Spleen (tissue), 11 donors: ENCODE data around the gene SH3BGRL3. TPM values are rescaled to one million over a fixed set of nuclear protein-coding genes. Genes with fewer than 3 reads are reported as not detected.

Experiments
- DNase-seq: peaks from one replicate; pipeline ENCODE4 v3.0.0-alpha.2; 2020
- H3K27ac ChIP-seq, 8 donors: fragments of 200-600 bp; sonication (generic) in 7 of 8; 1 replicate in 4 of 8; 2 replicates in 4 of 8; pipeline versions ENCODE4 v1.5.0 to v1.8.0; 2016 to 2021; ENCODE audit warnings: inconsistent platforms in 4 of 8, mild to moderate bottlenecking in 4 of 8, moderate library complexity in 1 of 8
- H3K27me3 ChIP-seq, 7 donors: fragments of 200-600 bp; sonication (generic) in 6 of 7; replicated peaks in 1 of 7; 1 replicate in 4 of 7; 2 replicates in 3 of 7; pipeline versions ENCODE4 v1.5.0 to v1.8.0; 2016 to 2021; ENCODE audit warnings: inconsistent platforms in 3 of 7, mild to moderate bottlenecking in 1 of 7
- H3K36me3 ChIP-seq, 6 donors: fragments of 200-600 bp; sonication (generic) in 5 of 6; 1 replicate in 4 of 6; 2 replicates in 2 of 6; pipeline versions ENCODE4 v1.5.0 to v1.8.0; 2016 to 2021; ENCODE audit warnings: inconsistent platforms in 2 of 6
- H3K4me1 ChIP-seq, 6 donors: fragments of 200-600 bp; sonication (generic) in 5 of 6; 1 replicate in 3 of 6; 2 replicates in 3 of 6; pipeline versions ENCODE4 v1.5.0 to v1.8.0; 2016 to 2021; ENCODE audit warnings: inconsistent platforms in 3 of 6
- H3K4me3 ChIP-seq, 8 donors: fragments of 200-600 bp; sonication (generic) in 7 of 8; 1 replicate in 4 of 8; 2 replicates in 4 of 8; pipeline versions ENCODE4 v1.5.0 to v1.8.0; 2016 to 2021; ENCODE audit warnings: inconsistent platforms in 4 of 8, mild to moderate bottlenecking in 4 of 8, moderate library complexity in 2 of 8
- H3K9me3 ChIP-seq, 8 donors: fragments of 200-600 bp; sonication (generic) in 7 of 8; 1 replicate in 4 of 8; 2 replicates in 4 of 8; pipeline versions ENCODE4 v1.5.0 to v1.8.0; 2016 to 2021; ENCODE audit warnings: inconsistent platforms in 4 of 8
- POLR2A ChIP-seq, 3 donors: fragments of 450-650 bp; IDR thresholded peaks; one replicate each; pipeline ENCODE4 v1.5.1; 2017; ENCODE audit warnings: antibody characterized with exemption in 3 of 3, mild to moderate bottlenecking in 1 of 3
- POLR2AphosphoS5 ChIP-seq, 3 donors: sonication (generic); formaldehyde crosslinking; IDR thresholded peaks; one replicate each; pipeline ENCODE4 v1.5.1; 2017; ENCODE audit warnings: antibody characterized with exemption in 3 of 3
- WGBS, 5 donors: extraction: QIAGEN DNeasy Blood & Tissue Kit in 3 of 5; methylation state at CpG; one replicate each; pipeline versions ENCODE4 v1.1.5 to v1.1.7; 2013 to 2018; 5-methylcytosine and 5-hydroxymethylcytosine counted together
- intact Hi-C: fragments of 100-400 bp; cut with DNase I; formaldehyde crosslinking; loops from one replicate; pipeline ENCODE4 v1.15.0; 2023; ENCODE audit warnings: low total_unique reads
- polyA plus RNA-seq, 3 donors: library from polyadenylated mRNA; stranded (reverse); fragments of 200-250 nt; gene quantifications; one replicate each; pipeline ENCODE4 v1.2.1, GENCODE V29; 2013
- total RNA-seq, 7 donors: library from RNA; depleted of rRNA in 3 of 7; stranded (reverse); fragments of >200 nt in 3 of 7; fragmentation: NEBNext Ultra II Directional in 4 of 7; extraction: Animal tissue kit (Norgen Biotek cat#: 25700) in 4 of 7; gene quantifications; one replicate each; pipeline versions ENCODE4 v1.1.0 to v1.2.1, GENCODE V29; 2016 to 2021
- TF ChIP-seq, protein P1 (sequence below), 11 experiments: fragments of 200-600 bp in 7 of 11; fragments of 450-650 bp in 4 of 11; sonication (generic) in 4 of 11; IDR thresholded peaks in 8 of 11; conservative IDR thresholded peaks in 3 of 11; 1 replicate in 7 of 11; 2 replicates in 4 of 11; pipeline versions ENCODE4 v1.4.0 to v1.8.0; 2016 to 2021; ENCODE audit warnings: antibody characterized with exemption in 11 of 11, inconsistent platforms in 4 of 11, mild to moderate bottlenecking in 1 of 11
- donor health status: healthy with polysubstance abuse.
- donor health status: DM: no; HTN: no; CAD: no; lungs with moderate emphysema.
- donor health status: DM: no; HTN: no; CAD: no.
- donor health status: Bipolar disorder and iron deficiency.
- donor health status: healthy.
- donor health status: DM: no; HTN: no; CAD: no.
- donor health status: DM: yes; HTN: yes; CAD: no.

Gene SH3BGRL3
- total and polyA plus RNA-seq, 10 donors = 139 to 319 (median 242) TPM

- no peak for DNase-seq
- Histone ChIP-seq H3K4me3 (no peak overlapping the region), H3K27ac (peak overlapping the region; percentile 84 to 99 (median 94)), H3K36me3 (peaks cover 0 to 41% (median 11%) of the 10 kb centered on the region in 6 donors), H3K9me3 (no peaks in the 10 kb centered on the region), H3K27me3 (no peaks in the 10 kb centered on the region), H3K4me1 (peaks cover 76 to 100% (median 99%) of the 10 kb centered on the region in 6 donors)
- TF ChIP-seq POLR2A (IDR thresholded peaks at IDR 0.05) = no peak
- TF ChIP-seq, protein P1, sequence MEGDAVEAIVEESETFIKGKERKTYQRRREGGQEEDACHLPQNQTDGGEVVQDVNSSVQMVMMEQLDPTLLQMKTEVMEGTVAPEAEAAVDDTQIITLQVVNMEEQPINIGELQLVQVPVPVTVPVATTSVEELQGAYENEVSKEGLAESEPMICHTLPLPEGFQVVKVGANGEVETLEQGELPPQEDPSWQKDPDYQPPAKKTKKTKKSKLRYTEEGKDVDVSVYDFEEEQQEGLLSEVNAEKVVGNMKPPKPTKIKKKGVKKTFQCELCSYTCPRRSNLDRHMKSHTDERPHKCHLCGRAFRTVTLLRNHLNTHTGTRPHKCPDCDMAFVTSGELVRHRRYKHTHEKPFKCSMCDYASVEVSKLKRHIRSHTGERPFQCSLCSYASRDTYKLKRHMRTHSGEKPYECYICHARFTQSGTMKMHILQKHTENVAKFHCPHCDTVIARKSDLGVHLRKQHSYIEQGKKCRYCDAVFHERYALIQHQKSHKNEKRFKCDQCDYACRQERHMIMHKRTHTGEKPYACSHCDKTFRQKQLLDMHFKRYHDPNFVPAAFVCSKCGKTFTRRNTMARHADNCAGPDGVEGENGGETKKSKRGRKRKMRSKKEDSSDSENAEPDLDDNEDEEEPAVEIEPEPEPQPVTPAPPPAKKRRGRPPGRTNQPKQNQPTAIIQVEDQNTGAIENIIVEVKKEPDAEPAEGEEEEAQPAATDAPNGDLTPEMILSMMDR (IDR thresholded peaks at IDR 0.05 in 8 of 11, conservative IDR thresholded peaks at IDR 0.05 in 3 of 11) = no peak
- no peak for TF ChIP-seq POLR2AphosphoS5 (IDR thresholded peaks at IDR 0.05)
- WGBS, 5 donors = 83 to 94% (median 86%) methylated on average over 2 of the region's 2 CpGs
- intact Hi-C loops = no loop called here
Observed at GRCh38 chr1:26286064-26286416, 6.2 kb downstream of the SH3BGRL3 start.

GRCh38 chr1:26287033-26287711 is 7.3 kb downstream of the SH3BGRL3 start:
- peaks cover 78 to 100% (median 99%) of the 10 kb centered on the region in 6 donors for H3K4me1 ChIP-seq
- peak overlapping the region in 1 of 8 donors; percentile 35 for H3K4me3 ChIP-seq
- peak; percentile 93 for DNase-seq
- WGBS, 5 donors = 16 to 35% (median 17%) methylated on average over 7 to 8 of the region's 8 CpGs
- intact Hi-C loops = no loop called here
- H3K27me3 ChIP-seq = no peaks in the 10 kb centered on the region
- peaks cover 0 to 33% (median 3%) of the 10 kb centered on the region in 6 donors for H3K36me3 ChIP-seq
- TF ChIP-seq, protein P1 (IDR thresholded peaks at IDR 0.05 in 8 of 11, conservative IDR thresholded peaks at IDR 0.05 in 3 of 11) = peak in 3 of 11 experiments; percentile 19 to 47 (median 40)
- TF ChIP-seq POLR2AphosphoS5 (IDR thresholded peaks at IDR 0.05) (peak; percentile 11 to 90 (median 78)), POLR2A (IDR thresholded peaks at IDR 0.05) (peak in 1 of 3 donors; percentile 73)
- H3K27ac ChIP-seq = peak overlapping the region; percentile 84 to 99 (median 94)
- no peaks in the 10 kb centered on the region for H3K9me3 ChIP-seq

DNA sequence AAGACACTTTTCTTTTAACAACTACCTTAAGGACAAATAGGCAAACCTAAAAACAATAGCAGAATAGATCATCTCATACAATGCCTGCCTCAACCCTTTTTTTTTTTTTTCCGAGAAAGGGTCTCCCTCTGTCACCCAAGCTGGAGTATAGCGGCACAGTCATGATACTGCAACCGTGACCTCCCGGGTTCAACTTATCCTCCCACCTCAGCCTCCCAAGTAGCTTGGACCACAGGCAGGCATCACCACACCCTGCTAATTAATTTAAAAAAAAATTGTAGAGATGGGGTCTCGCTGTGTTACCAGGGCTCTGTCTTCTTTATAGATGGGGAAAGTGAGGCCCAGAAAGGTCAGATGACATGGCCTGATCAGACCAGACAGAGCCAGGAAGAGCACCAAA is 7.9 kb downstream of the SH3BGRL3 start:
- Histone ChIP-seq H3K36me3 (peaks cover 0 to 28% (median under 1%) of the 10 kb centered on the region in 6 donors), H3K27me3 (no peaks in the 10 kb centered on the region), H3K4me1 (peaks cover 76 to 100% (median 100%) of the 10 kb centered on the region in 6 donors), H3K4me3 (peak overlapping the region in 1 of 8 donors; percentile 35), H3K27ac (peak overlapping the region; percentile 84 to 99 (median 94)), H3K9me3 (no peaks in the 10 kb centered on the region)
- 40 to 63% (median 54%) methylated on average over 5 of the region's 5 CpGs for WGBS, 5 donors
- no peak for DNase-seq
- intact Hi-C loops = no loop called here
- TF ChIP-seq, protein P1 (IDR thresholded peaks at IDR 0.05 in 8 of 11, conservative IDR thresholded peaks at IDR 0.05 in 3 of 11) = no peak
- TF ChIP-seq POLR2AphosphoS5 (IDR thresholded peaks at IDR 0.05) = no peak
- no peak for TF ChIP-seq POLR2A (IDR thresholded peaks at IDR 0.05)

DNA sequence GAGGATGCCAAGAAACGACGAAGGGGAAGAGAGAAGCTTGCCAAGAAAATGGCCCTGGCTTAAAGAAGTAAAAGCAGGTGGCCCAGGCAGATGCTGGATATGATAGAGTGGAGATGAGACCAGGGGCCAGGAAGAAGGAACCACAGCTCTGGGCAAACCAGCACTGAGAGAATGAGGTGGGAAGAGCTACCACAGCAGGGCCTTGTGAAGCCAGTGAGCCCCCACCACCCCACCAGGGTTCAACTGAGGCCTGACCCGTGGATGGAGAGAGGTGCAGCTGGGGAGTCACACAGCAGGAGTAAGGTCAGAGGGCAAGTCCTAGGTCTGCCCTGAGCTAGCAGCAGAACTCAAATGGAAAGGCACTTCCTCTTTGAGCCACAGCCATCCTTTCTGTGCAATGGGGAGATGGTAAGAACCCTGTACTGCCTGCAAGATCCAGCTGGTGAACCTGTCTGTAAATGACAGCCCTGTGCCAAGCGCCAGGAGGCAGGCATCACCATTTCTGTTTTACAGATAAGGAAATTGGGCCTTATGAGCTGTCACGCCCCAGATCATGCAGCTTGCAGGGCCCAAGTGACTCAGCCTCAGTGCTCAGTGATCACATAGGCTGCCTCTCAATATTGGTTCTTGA is 8.5 kb downstream of the SH3BGRL3 start:
- Histone ChIP-seq H3K27ac (peak overlapping the region; percentile 84 to 99 (median 94)), H3K36me3 (peaks cover 0 to 28% (median 0%) of the 10 kb centered on the region in 6 donors), H3K27me3 (no peaks in the 10 kb centered on the region), H3K4me1 (peaks cover 76 to 100% (median 98%) of the 10 kb centered on the region in 6 donors), H3K9me3 (no peaks in the 10 kb centered on the region), H3K4me3 (peak overlapping the region in 1 of 8 donors; percentile 49)
- TF ChIP-seq POLR2A (IDR thresholded peaks at IDR 0.05) (no peak), POLR2AphosphoS5 (IDR thresholded peaks at IDR 0.05) (peak; percentile 3 to 14 (median 8))
- TF ChIP-seq, protein P1 (IDR thresholded peaks at IDR 0.05 in 8 of 11, conservative IDR thresholded peaks at IDR 0.05 in 3 of 11) = peak in 1 of 11 experiments; percentile 4
- peak; percentile 85 for DNase-seq
- WGBS, 5 donors = 17 to 32% (median 24%) methylated on average over 3 to 5 of the region's 5 CpGs
- intact Hi-C loops = no loop called here
